K562 (cell line): Measurements from ENCODE around the gene MAGI3. TPM values are rescaled to one million over a fixed set of nuclear protein-coding genes. Genes with fewer than 3 reads are reported as not detected.

Experiments used
- ATAC-seq: fragments of 200-7000 bp; cut with Tn5 transposase; 3 replicates; pipeline ENCODE4 v1.9.1; 2020; ENCODE audit warnings: moderate library complexity
- BruUV-seq: library from RNA; stranded (reverse); fragments of 400-500 nt; replicated peaks from 2 replicates; lab custom pipeline; 2021; lab: Mats Ljungman, UMichigan
- CTCF ChIA-PET: fragments of 300-600 bp; formaldehyde crosslinking; extraction: SDS; loops from one replicate; lab custom pipeline; 2021; ENCODE audit warnings: low intra/inter-chr PET ratio; lab: Yijun Ruan, JAX
- POLR2A ChIA-PET: fragments of 300-600, 350-650 bp; sonication (Branson Sonifier 250); formaldehyde crosslinking; extraction: SDS; loops from one replicate; lab custom pipeline; 2021; ENCODE audit warnings: antibody characterized with exemption, inconsistent platforms; lab: Yijun Ruan, JAX
- DNase-seq, 4 experiments: peaks; one replicate each; pipeline versions ENCODE4 v3.0.0 to v3.0.0-alpha.2; 2011 to 2018; ENCODE audit warnings: low spot score in 3 of 4, mixed read lengths in 3 of 4; ENCODE audit errors: extremely low read depth in 1 of 4
- FAIRE-seq: peaks from 2 replicates; lab custom pipeline; 2011; peaks lifted over from hg19 to GRCh38; lab: Jason Lieb, UNC
- H2AFZ ChIP-seq: 2 replicates; pipeline ENCODE4 v1.6.0; 2011; ENCODE audit warnings: low read depth, low read length, control low read depth, inconsistent platforms
- H3K27ac ChIP-seq: fragments of 200-600 bp; 3 replicates; pipeline ENCODE4 v1.8.0; 2011; ENCODE audit warnings: low read depth, mild to moderate bottlenecking, control low read depth, inconsistent platforms, low read length, moderate library complexity, mixed read lengths; ENCODE audit errors: extremely low read depth
- H3K27me3 ChIP-seq, 2 experiments: fragments of 300-600 bp in 1 of 2; 2 replicates in 1 of 2; 3 replicates in 1 of 2; pipeline versions ENCODE4 v1.6.0 to v1.8.0; 2011; ENCODE audit warnings: inconsistent platforms in 2 of 2, low read length in 2 of 2, mild to moderate bottlenecking in 1 of 2, mixed read lengths in 1 of 2, moderate library complexity in 1 of 2; ENCODE audit not compliant: control insufficient read depth in 2 of 2, insufficient read depth in 2 of 2
- H3K36me3 ChIP-seq: fragments of 300-600 bp; 3 replicates; pipeline ENCODE4 v1.8.0; 2011; ENCODE audit warnings: mild to moderate bottlenecking, low read length, inconsistent platforms; ENCODE audit not compliant: control insufficient read depth, insufficient read depth
- H3K4me1 ChIP-seq, 2 experiments: fragments of 200-600 bp in 1 of 2; replicated peaks in 1 of 2; 2 replicates in 1 of 2; 3 replicates in 1 of 2; pipeline versions ENCODE4 v1.5.1 to v1.8.0; 2011; ENCODE audit warnings: inconsistent platforms in 2 of 2, low read length in 2 of 2, mild to moderate bottlenecking in 1 of 2, mixed read lengths in 1 of 2, moderate library complexity in 1 of 2; ENCODE audit not compliant: control insufficient read depth in 2 of 2, insufficient read depth in 2 of 2
- H3K4me2 ChIP-seq: 2 replicates; pipeline ENCODE4 v1.6.1; 2011; ENCODE audit warnings: low read length, control low read depth, inconsistent platforms, mixed read lengths; ENCODE audit not compliant: insufficient read depth
- H3K4me3 ChIP-seq: fragments of 200-600 bp; sonication (generic), shearing (Covaris generic); 2 replicates; pipeline ENCODE4 v1.5.1; 2016; ENCODE audit warnings: control low read depth, inconsistent platforms
- H3K79me2 ChIP-seq: fragments of 200-600 bp; 3 replicates; pipeline ENCODE4 v1.8.0; 2011; ENCODE audit warnings: low read length, inconsistent platforms; ENCODE audit not compliant: control insufficient read depth, insufficient read depth
- H3K9ac ChIP-seq, 2 experiments: 2 replicates each; pipeline versions ENCODE4 v1.6.0 to v1.6.1; 2011; ENCODE audit warnings: low read depth in 2 of 2, low read length in 2 of 2, control low read depth in 1 of 2, inconsistent platforms in 1 of 2, mild to moderate bottlenecking in 1 of 2, mixed read lengths in 1 of 2; ENCODE audit not compliant: insufficient read depth in 1 of 2
- H3K9me1 ChIP-seq: one replicate; pipeline ENCODE4 v1.6.0; 2011; ENCODE audit warnings: inconsistent platforms, mild to moderate bottlenecking, low read length, moderate library complexity; ENCODE audit not compliant: control insufficient read depth, insufficient read depth
- H3K9me3 ChIP-seq: replicated peaks from 2 replicates; pipeline ENCODE4 v1.5.1; 2011; ENCODE audit warnings: low read depth, low read length, inconsistent platforms; ENCODE audit not compliant: control insufficient read depth, insufficient read depth
- H4K20me1 ChIP-seq: replicated peaks from 2 replicates; pipeline ENCODE4 v1.6.1; 2011; ENCODE audit warnings: low read length, inconsistent platforms, mixed read lengths; ENCODE audit not compliant: control insufficient read depth, insufficient read depth
- BACH1 ChIP-seq: fragments of 200-800 bp; sonication (Bioruptor generic); IDR thresholded peaks from 2 replicates; pipeline ENCODE4 v1.6.1; 2016; ENCODE audit warnings: missing genetic modification characterization, missing compliant biosample characterization
- DPF2 ChIP-seq: fragments of 450-650 bp; IDR thresholded peaks from 2 replicates; pipeline ENCODE4 v1.6.1; 2016
- FOXJ3 ChIP-seq: sonication (generic); formaldehyde crosslinking; IDR thresholded peaks from 2 replicates; pipeline ENCODE4 v1.4.0; 2020; ENCODE audit warnings: mild to moderate bottlenecking, missing genetic modification reagents
- TAF7 ChIP-seq: fragments of 450-650 bp; IDR thresholded peaks from 2 replicates; pipeline ENCODE4 v1.6.1; 2016; ENCODE audit warnings: missing genetic modification characterization, missing compliant biosample characterization
- ZNF197 ChIP-seq: fragments of 200-800 bp; sonication (Bioruptor generic); IDR thresholded peaks from 2 replicates; pipeline ENCODE4 v1.6.1; 2016; ENCODE audit warnings: low read depth, missing genetic modification characterization, missing compliant biosample characterization
- ZNF274 ChIP-seq: IDR thresholded peaks from 2 replicates; pipeline ENCODE4 v1.6.1; 2011; ENCODE audit warnings: low read depth, mild to moderate bottlenecking, low read length, moderate library complexity, borderline replicate concordance
- ZNF347 ChIP-seq: fragments of 450-650 bp; formaldehyde crosslinking; IDR thresholded peaks from 2 replicates; pipeline ENCODE4 v1.4.0; 2020; ENCODE audit warnings: low read depth, mild to moderate bottlenecking, moderate library complexity
- WGBS: fragments of 100-300 bp; shearing (Covaris generic); methylation state at CpG from one replicate; pipeline ENCODE4 v1.1.6; 2016; ENCODE audit warnings: low coverage, mixed read lengths; ENCODE audit not compliant: insufficient coverage; ENCODE audit errors: missing lambda C conversion rate; 5-methylcytosine and 5-hydroxymethylcytosine counted together
- in situ Hi-C: fragments of 300-500 bp; cut with MboI; formaldehyde crosslinking; loops from 4 replicates; pipeline ENCODE4 v1.15.0; 2018; ENCODE audit warnings: inconsistent platforms, mixed read lengths
- intact Hi-C: fragments of 100-400 bp; cut with micrococcal nuclease; formaldehyde crosslinking; loops from 2 replicates; pipeline ENCODE4 v1.14.2; 2022
- polyA plus RNA-seq, 8 experiments: library from polyadenylated mRNA; depleted of rRNA in 4 of 8; stranded (reverse) in 5 of 8; unstranded in 3 of 8; fragments of >200 nt; fragmentation: Nextera tagmentation in 2 of 8; fragmentation: Illumina TruSeq in 1 of 8; extraction: Ambion mirVana in 2 of 8; extraction: Trizol in 1 of 8; gene quantifications; 2 replicates each; pipeline versions ENCODE4 v1.2.1 to v1.2.3, GENCODE V29; 2011 to 2014; ENCODE audit warnings: inconsistent platforms in 1 of 8, missing spikeins in 1 of 8
- total RNA-seq, 7 experiments: library from RNA; depleted of rRNA in 6 of 7; stranded (reverse); fragments of >200 nt in 6 of 7; fragmentation: Illumina TruSeq in 2 of 7; extraction: Trizol in 2 of 7; gene quantifications; 2 replicates each; pipeline versions ENCODE4 v1.2.1 to v1.2.3, GENCODE V29; 2011 to 2021; ENCODE audit warnings: low replicate concordance in 1 of 7
- TF ChIP-seq, protein P1 (sequence below): sonication (generic); formaldehyde crosslinking; IDR thresholded peaks from 2 replicates; pipeline ENCODE4 v1.8.0; 2023; ENCODE audit warnings: missing genetic modification reagents, mild to moderate bottlenecking, borderline replicate concordance
- TF ChIP-seq, protein P2 (sequence below): fragments of 250-450 bp; sonication (Bioruptor Pico); IDR thresholded peaks from 2 replicates; pipeline ENCODE4 v1.8.0; 2021; ENCODE audit warnings: moderate library complexity, mild to moderate bottlenecking, inconsistent platforms
- TF ChIP-seq, protein P3 (sequence below): fragments of 250-450 bp; sonication (Bioruptor Pico); IDR thresholded peaks from 2 replicates; pipeline ENCODE4 v1.4.0; 2020; ENCODE audit warnings: mild to moderate bottlenecking, moderate library complexity

The MAGI3 gene
- total and polyA plus RNA-seq, 9 of the 15 experiments (the other 6 are each of a cell fraction or from before 2014, with no cell fraction given), result 1.0 to 8.6 (median 5.5) TPM

DNA sequence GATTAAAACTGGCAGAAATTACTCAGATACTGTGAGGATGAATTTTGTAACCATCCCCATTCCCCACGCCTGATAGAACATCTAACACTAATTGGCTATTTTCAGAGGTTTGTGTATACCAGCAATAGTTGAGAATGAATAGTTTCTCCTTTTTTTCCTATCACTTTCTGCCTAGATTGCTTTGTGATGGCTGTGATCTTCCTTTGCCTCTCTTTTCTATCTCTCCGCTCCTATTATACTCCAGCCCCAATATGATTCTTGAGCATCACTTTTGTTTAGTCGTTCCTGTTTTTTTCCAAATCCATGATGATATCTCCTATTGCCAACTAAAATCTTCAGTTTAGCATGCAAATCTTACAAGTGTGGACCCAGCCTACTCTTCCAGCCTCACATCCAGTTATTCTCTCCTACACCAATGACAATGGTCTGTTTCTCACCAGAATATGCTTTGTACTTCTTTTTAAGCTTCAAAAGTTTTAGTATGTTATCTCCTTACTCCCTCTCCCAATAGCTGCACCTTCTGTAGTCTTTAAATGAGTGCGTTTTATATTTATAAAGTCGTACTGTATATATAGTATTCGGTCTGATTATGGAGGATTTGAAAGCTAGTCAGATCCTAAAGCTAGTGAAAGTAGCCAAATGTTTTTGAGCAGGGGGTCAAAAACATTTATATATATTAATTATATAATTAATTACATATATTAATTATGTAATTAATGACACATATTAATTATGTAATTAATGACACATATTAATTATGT is 25.2 kb downstream of the MAGI3 start:
- no peak overlapping the region for H3K4me3 ChIP-seq
- no peak overlapping the region for H3K9ac ChIP-seq
- H3K36me3 ChIP-seq, result no peaks in the 10 kb centered on the region
- H4K20me1 ChIP-seq, result no peaks in the 10 kb centered on the region
- no peaks in the 10 kb centered on the region for H3K9me1 ChIP-seq
- H3K27ac ChIP-seq, result no peak overlapping the region
- 60% methylated on average over 6 of the region's 6 CpGs for WGBS
- no peaks in the 10 kb centered on the region for H3K4me1 ChIP-seq
- ATAC-seq, result no peak; the same call in 2 of the 3 replicates
- POLR2A ChIA-PET, result interaction anchor here (0.6 kb wide), 1 partner anchor 21 kb away, joined by 3 read pairs; no protein-coding TSS in a partner anchor
- BruUV-seq, result no TSS peak
- FAIRE-seq, result no peak
- peak in 2 of 4 experiments; percentile 13 to 16 for DNase-seq
- CTCF ChIA-PET, result no interaction called here
- no peaks in the 10 kb centered on the region for H3K9me3 ChIP-seq
- H3K27me3 ChIP-seq, result no peaks in the 10 kb centered on the region
- in situ Hi-C loops (no loop called here), intact Hi-C loops (no loop called here)
- H3K4me2 ChIP-seq, result no peak overlapping the region
- H3K79me2 ChIP-seq, result no peaks in the 10 kb centered on the region
- no peak overlapping the region for H2AFZ ChIP-seq
- TF ChIP-seq FOXJ3 (CRISPR knock-in tag), result no peak
- TF ChIP-seq, protein P1, sequence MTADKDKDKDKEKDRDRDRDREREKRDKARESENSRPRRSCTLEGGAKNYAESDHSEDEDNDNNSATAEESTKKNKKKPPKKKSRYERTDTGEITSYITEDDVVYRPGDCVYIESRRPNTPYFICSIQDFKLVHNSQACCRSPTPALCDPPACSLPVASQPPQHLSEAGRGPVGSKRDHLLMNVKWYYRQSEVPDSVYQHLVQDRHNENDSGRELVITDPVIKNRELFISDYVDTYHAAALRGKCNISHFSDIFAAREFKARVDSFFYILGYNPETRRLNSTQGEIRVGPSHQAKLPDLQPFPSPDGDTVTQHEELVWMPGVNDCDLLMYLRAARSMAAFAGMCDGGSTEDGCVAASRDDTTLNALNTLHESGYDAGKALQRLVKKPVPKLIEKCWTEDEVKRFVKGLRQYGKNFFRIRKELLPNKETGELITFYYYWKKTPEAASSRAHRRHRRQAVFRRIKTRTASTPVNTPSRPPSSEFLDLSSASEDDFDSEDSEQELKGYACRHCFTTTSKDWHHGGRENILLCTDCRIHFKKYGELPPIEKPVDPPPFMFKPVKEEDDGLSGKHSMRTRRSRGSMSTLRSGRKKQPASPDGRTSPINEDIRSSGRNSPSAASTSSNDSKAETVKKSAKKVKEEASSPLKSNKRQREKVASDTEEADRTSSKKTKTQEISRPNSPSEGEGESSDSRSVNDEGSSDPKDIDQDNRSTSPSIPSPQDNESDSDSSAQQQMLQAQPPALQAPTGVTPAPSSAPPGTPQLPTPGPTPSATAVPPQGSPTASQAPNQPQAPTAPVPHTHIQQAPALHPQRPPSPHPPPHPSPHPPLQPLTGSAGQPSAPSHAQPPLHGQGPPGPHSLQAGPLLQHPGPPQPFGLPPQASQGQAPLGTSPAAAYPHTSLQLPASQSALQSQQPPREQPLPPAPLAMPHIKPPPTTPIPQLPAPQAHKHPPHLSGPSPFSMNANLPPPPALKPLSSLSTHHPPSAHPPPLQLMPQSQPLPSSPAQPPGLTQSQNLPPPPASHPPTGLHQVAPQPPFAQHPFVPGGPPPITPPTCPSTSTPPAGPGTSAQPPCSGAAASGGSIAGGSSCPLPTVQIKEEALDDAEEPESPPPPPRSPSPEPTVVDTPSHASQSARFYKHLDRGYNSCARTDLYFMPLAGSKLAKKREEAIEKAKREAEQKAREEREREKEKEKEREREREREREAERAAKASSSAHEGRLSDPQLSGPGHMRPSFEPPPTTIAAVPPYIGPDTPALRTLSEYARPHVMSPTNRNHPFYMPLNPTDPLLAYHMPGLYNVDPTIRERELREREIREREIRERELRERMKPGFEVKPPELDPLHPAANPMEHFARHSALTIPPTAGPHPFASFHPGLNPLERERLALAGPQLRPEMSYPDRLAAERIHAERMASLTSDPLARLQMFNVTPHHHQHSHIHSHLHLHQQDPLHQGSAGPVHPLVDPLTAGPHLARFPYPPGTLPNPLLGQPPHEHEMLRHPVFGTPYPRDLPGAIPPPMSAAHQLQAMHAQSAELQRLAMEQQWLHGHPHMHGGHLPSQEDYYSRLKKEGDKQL, result no peak
- no peak for TF ChIP-seq ZNF197 (CRISPR knock-in tag)
- no peak for TF ChIP-seq ZNF347
- TF ChIP-seq BACH1 (tag), result no peak
- no peak for TF ChIP-seq TAF7 (tag)
- TF ChIP-seq, protein P2, sequence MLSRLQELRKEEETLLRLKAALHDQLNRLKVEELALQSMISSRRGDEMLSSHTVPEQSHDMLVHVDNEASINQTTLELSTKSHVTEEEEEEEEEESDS (CRISPR knock-in tag), result no peak
- peak; percentile 63; the same call in 1 of the 2 replicates for TF ChIP-seq ZNF274
- TF ChIP-seq, protein P3, sequence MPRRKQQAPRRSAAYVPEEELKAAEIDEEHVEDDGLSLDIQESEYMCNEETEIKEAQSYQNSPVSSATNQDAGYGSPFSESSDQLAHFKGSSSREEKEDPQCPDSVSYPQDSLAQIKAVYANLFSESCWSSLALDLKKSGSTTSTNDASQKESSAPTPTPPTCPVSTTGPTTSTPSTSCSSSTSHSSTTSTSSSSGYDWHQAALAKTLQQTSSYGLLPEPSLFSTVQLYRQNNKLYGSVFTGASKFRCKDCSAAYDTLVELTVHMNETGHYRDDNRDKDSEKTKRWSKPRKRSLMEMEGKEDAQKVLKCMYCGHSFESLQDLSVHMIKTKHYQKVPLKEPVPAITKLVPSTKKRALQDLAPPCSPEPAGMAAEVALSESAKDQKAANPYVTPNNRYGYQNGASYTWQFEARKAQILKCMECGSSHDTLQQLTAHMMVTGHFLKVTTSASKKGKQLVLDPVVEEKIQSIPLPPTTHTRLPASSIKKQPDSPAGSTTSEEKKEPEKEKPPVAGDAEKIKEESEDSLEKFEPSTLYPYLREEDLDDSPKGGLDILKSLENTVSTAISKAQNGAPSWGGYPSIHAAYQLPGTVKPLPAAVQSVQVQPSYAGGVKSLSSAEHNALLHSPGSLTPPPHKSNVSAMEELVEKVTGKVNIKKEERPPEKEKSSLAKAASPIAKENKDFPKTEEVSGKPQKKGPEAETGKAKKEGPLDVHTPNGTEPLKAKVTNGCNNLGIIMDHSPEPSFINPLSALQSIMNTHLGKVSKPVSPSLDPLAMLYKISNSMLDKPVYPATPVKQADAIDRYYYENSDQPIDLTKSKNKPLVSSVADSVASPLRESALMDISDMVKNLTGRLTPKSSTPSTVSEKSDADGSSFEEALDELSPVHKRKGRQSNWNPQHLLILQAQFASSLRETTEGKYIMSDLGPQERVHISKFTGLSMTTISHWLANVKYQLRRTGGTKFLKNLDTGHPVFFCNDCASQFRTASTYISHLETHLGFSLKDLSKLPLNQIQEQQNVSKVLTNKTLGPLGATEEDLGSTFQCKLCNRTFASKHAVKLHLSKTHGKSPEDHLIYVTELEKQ (CRISPR knock-in tag), result no peak
- no peak for TF ChIP-seq DPF2
